ENCODE data around the gene CASP8. TPM values are rescaled to one million over a fixed set of nuclear protein-coding genes. Genes with fewer than 3 reads are reported as not detected.

The CASP8 gene
- total and polyA plus RNA-seq, 2 donors (not counting 1 experiment from before 2014, with no cell fraction given): 76.7 to 120 TPM

DNA sequence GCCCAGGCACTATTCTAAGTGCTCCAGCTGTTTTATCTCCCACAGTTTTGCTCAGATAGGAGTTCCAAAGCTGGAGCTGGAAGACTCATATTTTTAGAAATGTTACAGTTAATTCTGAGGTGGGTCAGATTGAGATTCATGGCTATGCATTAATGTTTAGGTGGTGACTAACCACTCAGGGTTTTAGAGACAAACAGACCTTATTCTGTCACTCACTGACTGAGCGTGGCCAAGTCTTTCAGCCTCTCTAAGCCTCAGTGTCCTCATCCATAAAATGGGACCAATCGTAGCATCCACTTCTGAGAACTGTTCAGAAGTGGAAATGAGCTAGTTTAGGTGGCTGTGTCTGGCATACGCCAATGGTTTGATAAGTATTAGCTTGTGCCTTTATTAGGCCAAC is 4.3 kb upstream of the CASP8 start:
- intact Hi-C loops (cut with micrococcal nuclease): loop anchor here (5.0 kb wide), 1 partner anchor 526 kb away; the partner anchor contains the start of gene ALS2
- ChIA-PET CTCF (interaction anchor here (1.2 to 10.9 kb wide), 3 partner anchors 19 to 293 kb away, joined by 3 to 123 read pairs (median 29); partner anchors contain the start of gene ORC2), POLR2A (no interaction called here)
- Mint-ChIP-seq H3K9me3 (ENCODE audit: insufficient read depth) (no peaks in the 10 kb centered on the region), H3K4me1 (peaks cover 73% of the 10 kb centered on the region), H3K27me3 (no peaks in the 10 kb centered on the region), H3K4me3 (peak overlapping the region; percentile 87), H3K27ac (peak overlapping the region; percentile 99)
- Histone ChIP-seq H3K27ac (ENCODE audit: low read length in 2 of 2) (peak overlapping the region; percentile 97 to 98), H3K79me2 (ENCODE audit: control insufficient read depth, insufficient read depth, low read length) (peaks cover 70% of the 10 kb centered on the region), H2AFZ (ENCODE audit: insufficient read depth, low read depth, low read length, poor library complexity, severe bottlenecking) (no peak overlapping the region), H3K27me3 (replicated peaks in 1 of 4; ENCODE audit: control extremely low read depth in 1 of 4, control insufficient read depth in 3 of 4, insufficient read depth in 4 of 4, low read length in 3 of 4) (no peaks in the 10 kb centered on the region), H3K4me3 (ENCODE audit: control extremely low read depth in 1 of 5, extremely low read depth in 1 of 5, insufficient read depth in 1 of 5, low read depth in 2 of 5, low read length in 4 of 5) (no peak overlapping the region), H3K9ac (ENCODE audit: low read length) (no peak overlapping the region), H4K20me1 (ENCODE audit: control insufficient read depth, insufficient read depth, low read length, poor library complexity, severe bottlenecking) (no peaks in the 10 kb centered on the region), H3K4me1 (ENCODE audit: control insufficient read depth in 2 of 2, insufficient read depth in 2 of 2, low read length in 2 of 2) (peaks cover 52 to 85% of the 10 kb centered on the region in 2 donors), H3K9me3 (ENCODE audit: control extremely low read depth in 1 of 3, control insufficient read depth in 2 of 3, insufficient read depth in 1 of 3, low read length in 2 of 3) (no peaks in the 10 kb centered on the region), H3K4me2 (replicated peaks; ENCODE audit: low read depth, low read length, poor library complexity, severe bottlenecking) (no peak overlapping the region), H3K36me3 (replicated peaks in 1 of 2; ENCODE audit: control extremely low read depth in 1 of 2, control insufficient read depth in 1 of 2, extremely low read depth in 1 of 2, insufficient read depth in 2 of 2, low read length in 1 of 2) (no peaks in the 10 kb centered on the region)
- no peak for ATAC-seq (ENCODE audit: low read depth)
- WGBS (ENCODE audit: insufficient coverage): no CpG with 5 or more reads among the region's 3 CpGs
- DNase-seq: no peak
- TF ChIP-seq, protein P1, sequence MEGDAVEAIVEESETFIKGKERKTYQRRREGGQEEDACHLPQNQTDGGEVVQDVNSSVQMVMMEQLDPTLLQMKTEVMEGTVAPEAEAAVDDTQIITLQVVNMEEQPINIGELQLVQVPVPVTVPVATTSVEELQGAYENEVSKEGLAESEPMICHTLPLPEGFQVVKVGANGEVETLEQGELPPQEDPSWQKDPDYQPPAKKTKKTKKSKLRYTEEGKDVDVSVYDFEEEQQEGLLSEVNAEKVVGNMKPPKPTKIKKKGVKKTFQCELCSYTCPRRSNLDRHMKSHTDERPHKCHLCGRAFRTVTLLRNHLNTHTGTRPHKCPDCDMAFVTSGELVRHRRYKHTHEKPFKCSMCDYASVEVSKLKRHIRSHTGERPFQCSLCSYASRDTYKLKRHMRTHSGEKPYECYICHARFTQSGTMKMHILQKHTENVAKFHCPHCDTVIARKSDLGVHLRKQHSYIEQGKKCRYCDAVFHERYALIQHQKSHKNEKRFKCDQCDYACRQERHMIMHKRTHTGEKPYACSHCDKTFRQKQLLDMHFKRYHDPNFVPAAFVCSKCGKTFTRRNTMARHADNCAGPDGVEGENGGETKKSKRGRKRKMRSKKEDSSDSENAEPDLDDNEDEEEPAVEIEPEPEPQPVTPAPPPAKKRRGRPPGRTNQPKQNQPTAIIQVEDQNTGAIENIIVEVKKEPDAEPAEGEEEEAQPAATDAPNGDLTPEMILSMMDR (IDR thresholded peaks at IDR 0.05): no peak
- TF ChIP-seq EZH2 (IDR thresholded peaks at IDR 0.05; ENCODE audit: borderline replicate concordance, insufficient read depth, low read depth, low read length, poor library complexity, severe bottlenecking): no peak

DNA sequence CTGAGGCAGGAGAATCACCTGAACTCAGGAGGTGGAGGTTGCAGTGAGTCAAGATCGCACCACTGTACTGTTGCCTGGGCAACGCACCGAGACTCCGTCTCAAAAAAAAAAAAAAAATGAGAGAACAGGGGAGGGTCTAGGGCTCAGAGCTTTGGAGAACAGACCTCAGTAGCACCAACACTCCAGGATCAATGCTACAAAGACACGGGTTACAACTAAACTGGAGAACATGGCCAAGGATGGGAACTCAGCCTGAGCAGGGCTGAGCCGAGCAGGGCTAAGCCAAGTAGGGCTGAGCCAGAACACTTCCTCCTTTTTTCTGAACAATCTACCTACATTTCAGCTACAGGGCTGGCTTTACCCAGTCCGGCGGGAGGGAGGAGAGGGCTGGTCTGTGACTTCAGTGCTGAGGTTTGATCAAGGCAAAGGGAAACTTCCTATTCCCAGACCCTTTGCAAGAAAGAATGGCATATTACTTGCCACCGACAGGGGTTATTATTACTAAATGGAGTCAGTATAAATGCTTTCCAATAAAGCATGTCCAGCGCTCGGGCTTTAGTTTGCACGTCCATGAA is 2.9 kb upstream of the CASP8 start:
- no peaks in the 10 kb centered on the region for H3K27me3 ChIP-seq (replicated peaks in 1 of 4; ENCODE audit: control extremely low read depth in 1 of 4, control insufficient read depth in 3 of 4, insufficient read depth in 4 of 4, low read length in 3 of 4)
- 2% methylated on average over 8 of the region's 12 CpGs for WGBS (ENCODE audit: insufficient coverage)
- peak overlapping the region; percentile 87 for H3K4me2 ChIP-seq (replicated peaks; ENCODE audit: low read depth, low read length, poor library complexity, severe bottlenecking)
- H3K36me3 ChIP-seq (replicated peaks in 1 of 2; ENCODE audit: control extremely low read depth in 1 of 2, control insufficient read depth in 1 of 2, extremely low read depth in 1 of 2, insufficient read depth in 2 of 2, low read length in 1 of 2): no peaks in the 10 kb centered on the region
- peaks cover 57 to 85% of the 10 kb centered on the region in 2 donors for H3K4me1 ChIP-seq (ENCODE audit: control insufficient read depth in 2 of 2, insufficient read depth in 2 of 2, low read length in 2 of 2)
- peaks cover 69% of the 10 kb centered on the region for H3K79me2 ChIP-seq (ENCODE audit: control insufficient read depth, insufficient read depth, low read length)
- peak overlapping the region; percentile 97 to 98 for H3K27ac ChIP-seq (ENCODE audit: low read length in 2 of 2)
- TF ChIP-seq, protein P1 (IDR thresholded peaks at IDR 0.05): peak; percentile 11
- TF ChIP-seq EZH2 (IDR thresholded peaks at IDR 0.05; ENCODE audit: borderline replicate concordance, insufficient read depth, low read depth, low read length, poor library complexity, severe bottlenecking): no peak
- H4K20me1 ChIP-seq (ENCODE audit: control insufficient read depth, insufficient read depth, low read length, poor library complexity, severe bottlenecking): peaks cover 5% of the 10 kb centered on the region
- H3K9ac ChIP-seq (ENCODE audit: low read length): peak overlapping the region; percentile 81
- DNase-seq (peak; percentile 87), ATAC-seq (ENCODE audit: low read depth) (peak; percentile 55)
- POLR2A ChIA-PET: interaction anchor here (0.6 to 1.6 kb wide), 3 partner anchors 21 to 241 kb away, joined by 3 to 5 read pairs (median 5); no protein-coding TSS in a partner anchor
- H3K4me3 ChIP-seq (ENCODE audit: control extremely low read depth in 1 of 5, extremely low read depth in 1 of 5, insufficient read depth in 1 of 5, low read depth in 2 of 5, low read length in 4 of 5): peak overlapping the region; percentile 39 to 90 (median 58)
- H2AFZ ChIP-seq (ENCODE audit: insufficient read depth, low read depth, low read length, poor library complexity, severe bottlenecking): peak overlapping the region; percentile 55
- H3K27me3 Mint-ChIP-seq: no peaks in the 10 kb centered on the region
- no peaks in the 10 kb centered on the region for H3K9me3 Mint-ChIP-seq (ENCODE audit: insufficient read depth)
- peak overlapping the region; percentile 87 for H3K4me3 Mint-ChIP-seq
- peaks cover 73% of the 10 kb centered on the region for H3K4me1 Mint-ChIP-seq
- H3K9me3 ChIP-seq (ENCODE audit: control extremely low read depth in 1 of 3, control insufficient read depth in 2 of 3, insufficient read depth in 1 of 3, low read length in 2 of 3): no peaks in the 10 kb centered on the region
- peak overlapping the region; percentile 99 for H3K27ac Mint-ChIP-seq
- CTCF ChIA-PET: interaction anchor here (0.7 to 10.9 kb wide), 6 partner anchors 10 to 294 kb away, joined by 3 to 123 read pairs (median 4); partner anchors contain the start of gene ORC2
- intact Hi-C loops (cut with micrococcal nuclease): loop anchor here (5.0 kb wide), 1 partner anchor 525 kb away; the partner anchor contains the start of gene ALS2

Measured in B cell (primary cell).